HG03095 (cell line): Measurements from ENCODE around the gene CER1.

Source experiments
- ATAC-seq: cut with Tn5 transposase; IDR thresholded peaks from one replicate; pipeline ENCODE4 v1.9.1; 2021; ENCODE audit warnings: moderate library complexity; ENCODE audit not compliant: unreplicated experiment

The CER1 gene

GRCh38 chr9:14670718-14671117 lies 51.8 kb downstream of the CER1 start:
- no peak for ATAC-seq
